Measurements from ENCODE around the gene ZNF232. TPM values are rescaled to one million over a fixed set of nuclear protein-coding genes. Genes with fewer than 3 reads are reported as not detected.

ZNF232 gene
- total and polyA plus RNA-seq, 2 experiments from 2014 or later, result 5.2 TPM

GRCh38 chr17:5120036-5120435, 8.4 kb upstream of the ZNF232 start:
- Histone ChIP-seq H3F3A (ENCODE audit: insufficient read depth) (no peaks in the 10 kb centered on the region), H2AFZ (no peak overlapping the region), H3K9me2 (ENCODE audit: insufficient read depth) (no peaks in the 10 kb centered on the region), H3K4me2 (ENCODE audit: unreplicated experiment) (no peak overlapping the region), H4K20me1 (ENCODE audit: insufficient read depth) (no peaks in the 10 kb centered on the region), H3K4me3 (no peak overlapping the region), H3K27me3 (replicated peaks; ENCODE audit: insufficient read depth) (peaks cover 17% of the 10 kb centered on the region), H3K9ac (no peak overlapping the region), H3K36me3 (ENCODE audit: low read depth) (no peaks in the 10 kb centered on the region), H3K4me1 (ENCODE audit: insufficient read depth) (no peaks in the 10 kb centered on the region), H3K9me3 (ENCODE audit: low read depth) (no peaks in the 10 kb centered on the region), H3K79me2 (ENCODE audit: insufficient read depth) (no peaks in the 10 kb centered on the region), H3K27ac (no peak overlapping the region)
- no peak for DNase-seq
- in situ Hi-C loops (cut with MboI), result no loop called here
- 67 to 71% methylated on average over 7 of the region's 7 CpGs for WGBS, 2 experiments (ENCODE audit: low coverage in 1 of 2, low lambda C conversion rate in 2 of 2, missing lambda C conversion rate in 2 of 2)
- no peak for TF ChIP-seq EZH2phosphoT487 (IDR thresholded peaks at IDR 0.05; ENCODE audit: insufficient read depth, low read depth)
- no peak for TF ChIP-seq EZH2 (IDR thresholded peaks at IDR 0.05; ENCODE audit: insufficient read depth, poor library complexity, severe bottlenecking)

DNA sequence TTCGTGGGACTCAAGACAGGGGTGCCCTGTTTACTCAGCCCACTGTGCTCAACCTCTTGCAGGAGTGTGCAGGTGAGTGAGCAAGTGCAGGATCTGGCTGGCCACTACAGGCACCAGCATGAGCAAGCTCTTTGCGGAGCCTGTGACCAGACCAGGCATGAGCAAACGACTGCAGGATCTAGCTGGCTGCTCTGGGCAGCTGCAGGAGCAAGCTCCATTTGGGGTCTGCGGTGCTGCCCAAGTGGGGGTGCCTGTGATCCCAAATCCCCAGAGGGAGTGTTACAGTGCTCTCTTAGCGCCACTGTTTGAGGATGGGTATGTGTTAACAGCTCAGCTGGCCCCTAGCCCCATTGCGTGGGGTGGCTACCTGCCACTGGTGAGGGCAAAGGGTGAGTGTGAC, 6.5 kb upstream of the ZNF232 start:
- H3K9ac ChIP-seq, result no peak overlapping the region
- no peak overlapping the region for H3K27ac ChIP-seq
- H3K9me3 ChIP-seq (ENCODE audit: low read depth), result no peaks in the 10 kb centered on the region
- no peaks in the 10 kb centered on the region for H3K4me1 ChIP-seq (ENCODE audit: insufficient read depth)
- no peak for DNase-seq
- no peaks in the 10 kb centered on the region for H3K9me2 ChIP-seq (ENCODE audit: insufficient read depth)
- no peaks in the 10 kb centered on the region for H3K36me3 ChIP-seq (ENCODE audit: low read depth)
- no peaks in the 10 kb centered on the region for H3K79me2 ChIP-seq (ENCODE audit: insufficient read depth)
- H2AFZ ChIP-seq, result no peak overlapping the region
- no peaks in the 10 kb centered on the region for H4K20me1 ChIP-seq (ENCODE audit: insufficient read depth)
- no peaks in the 10 kb centered on the region for H3F3A ChIP-seq (ENCODE audit: insufficient read depth)
- no peak for TF ChIP-seq EZH2phosphoT487 (IDR thresholded peaks at IDR 0.05; ENCODE audit: insufficient read depth, low read depth)
- no peak overlapping the region for H3K4me2 ChIP-seq (ENCODE audit: unreplicated experiment)
- WGBS, 2 experiments (ENCODE audit: low coverage in 1 of 2, low lambda C conversion rate in 2 of 2, missing lambda C conversion rate in 2 of 2), result 66% methylated on average over 5 to 6 of the region's 6 CpGs
- H3K27me3 ChIP-seq (replicated peaks; ENCODE audit: insufficient read depth), result peaks cover 17% of the 10 kb centered on the region
- no peak overlapping the region for H3K4me3 ChIP-seq
- in situ Hi-C loops (cut with MboI), result no loop called here

DNA sequence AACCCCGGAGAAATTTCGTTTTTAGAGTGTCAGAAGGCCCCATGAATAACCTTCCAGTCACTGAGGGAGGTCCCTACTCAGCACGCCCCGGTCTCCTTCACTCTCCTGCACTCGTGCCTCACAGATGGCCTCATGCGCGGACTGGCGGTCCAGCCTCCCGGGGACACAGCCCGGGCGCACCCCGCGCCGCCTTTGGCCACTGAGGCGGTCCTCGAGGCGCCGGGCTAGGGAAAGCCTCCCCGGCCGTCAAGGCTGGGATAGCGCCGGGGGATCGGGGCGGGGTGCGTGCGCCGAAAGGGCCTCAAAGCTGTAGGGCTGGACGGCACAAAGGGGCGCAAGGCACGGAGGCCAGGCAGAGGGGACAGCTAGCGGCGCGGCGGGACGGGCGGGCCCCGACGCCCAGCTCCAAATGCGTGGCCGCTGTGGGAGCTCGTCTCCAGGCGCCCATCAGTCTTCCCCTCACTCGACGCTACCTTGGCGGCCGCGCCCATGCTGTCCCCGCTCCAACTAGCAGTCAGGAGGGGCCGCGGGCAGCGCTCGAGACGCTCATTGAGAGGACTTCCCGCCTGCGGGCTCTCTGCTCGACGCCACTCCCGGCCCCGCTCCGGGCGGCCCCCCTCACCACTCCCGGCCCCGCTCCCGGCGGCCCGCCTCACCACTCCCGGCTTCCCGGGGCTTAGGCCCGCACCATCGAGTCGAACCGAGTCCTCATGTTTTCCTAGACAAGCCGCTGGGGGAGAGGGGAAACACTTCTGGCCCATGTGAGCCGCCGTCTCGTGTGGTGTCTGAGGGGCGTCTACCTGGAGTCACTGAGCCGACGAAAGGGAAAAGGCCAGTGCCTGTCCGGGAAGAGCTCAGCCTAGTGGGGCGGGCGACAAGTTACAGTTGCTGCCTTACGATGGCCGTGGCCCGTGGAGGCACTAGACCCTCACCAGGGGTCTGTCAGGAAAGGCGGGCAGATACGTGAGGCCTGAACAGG, 4.3 kb upstream of the ZNF232 start, which contains the start of gene USP6:
Gene USP6, plus strand, starts transcription at position 360 of the 979 bp plus-strand sequence. CDS start 14,336 bp downstream, outside the sequence.
- Histone ChIP-seq H2AFZ (peak within 1 kb of the TSS; percentile 33; the same call in 1 of the 2 replicates), H3K4me1 (ENCODE audit: insufficient read depth) (no peaks in the 10 kb centered on the region), H3F3A (ENCODE audit: insufficient read depth) (no peaks in the 10 kb centered on the region), H3K9me2 (ENCODE audit: insufficient read depth) (no peaks in the 10 kb centered on the region), H4K20me1 (ENCODE audit: insufficient read depth) (no peaks in the 10 kb centered on the region), H3K9me3 (ENCODE audit: low read depth) (no peaks in the 10 kb centered on the region), H3K36me3 (ENCODE audit: low read depth) (no peaks in the 10 kb centered on the region), H3K79me2 (ENCODE audit: insufficient read depth) (no peaks in the 10 kb centered on the region), H3K27me3 (replicated peaks; ENCODE audit: insufficient read depth) (peaks cover 17% of the 10 kb centered on the region), H3K27ac (no peak within 1 kb of the TSS), H3K4me2 (ENCODE audit: unreplicated experiment) (no peak within 1 kb of the TSS), H3K4me3 (no peak within 1 kb of the TSS), H3K9ac (no peak within 1 kb of the TSS)
- 15 to 17% methylated on average over 62 to 87 of the region's 87 CpGs for WGBS, 2 experiments (ENCODE audit: low coverage in 1 of 2, low lambda C conversion rate in 2 of 2, missing lambda C conversion rate in 2 of 2)
- DNase-seq, result peak; percentile 13
- in situ Hi-C loops (cut with MboI), result no loop called here
- no peak for TF ChIP-seq EZH2phosphoT487 (IDR thresholded peaks at IDR 0.05; ENCODE audit: insufficient read depth, low read depth)
- TF ChIP-seq EZH2 (IDR thresholded peaks at IDR 0.05; ENCODE audit: insufficient read depth, poor library complexity, severe bottlenecking), result peak; percentile 82

- peak overlapping the region; percentile 88 for H3K4me2 ChIP-seq (ENCODE audit: unreplicated experiment)
- WGBS, 2 experiments (ENCODE audit: low coverage in 1 of 2, low lambda C conversion rate in 2 of 2, missing lambda C conversion rate in 2 of 2), result 23 to 29% methylated on average over 8 of the region's 8 CpGs
- no peaks in the 10 kb centered on the region for H3K4me1 ChIP-seq (ENCODE audit: insufficient read depth)
- H4K20me1 ChIP-seq (ENCODE audit: insufficient read depth), result no peaks in the 10 kb centered on the region
- TF ChIP-seq EZH2 (IDR thresholded peaks at IDR 0.05; ENCODE audit: insufficient read depth, poor library complexity, severe bottlenecking), result no peak
- TF ChIP-seq EZH2phosphoT487 (IDR thresholded peaks at IDR 0.05; ENCODE audit: insufficient read depth, low read depth), result no peak
- peak overlapping the region; percentile 73 for H3K9ac ChIP-seq
- in situ Hi-C loops (cut with MboI), result no loop called here
- DNase-seq, result no peak
- no peak overlapping the region for H3K27ac ChIP-seq
- no peaks in the 10 kb centered on the region for H3K9me2 ChIP-seq (ENCODE audit: insufficient read depth)
- peak overlapping the region; percentile 93 for H3K4me3 ChIP-seq
- H3F3A ChIP-seq (ENCODE audit: insufficient read depth), result no peaks in the 10 kb centered on the region
- no peaks in the 10 kb centered on the region for H3K9me3 ChIP-seq (ENCODE audit: low read depth)
- H3K27me3 ChIP-seq (replicated peaks; ENCODE audit: insufficient read depth), result peaks cover 3% of the 10 kb centered on the region; the same call in 1 of the 2 replicates
- 0 out of 2 replicates have a peak, but pooled peaks cover 7% of the 10 kb centered on the region for H3K79me2 ChIP-seq (ENCODE audit: insufficient read depth)
- peak overlapping the region; percentile 97 for H2AFZ ChIP-seq
- H3K36me3 ChIP-seq (ENCODE audit: low read depth), result peaks cover 9% of the 10 kb centered on the region; the same call in 1 of the 2 replicates
Observed at GRCh38 chr17:5110816-5111215, 862 bp downstream of the ZNF232 start.

All from GM23248 (cell line).